CD4-positive, alpha-beta memory T cell (primary cell): ENCODE results near the gene EXOC6B. TPM values are rescaled to one million over a fixed set of nuclear protein-coding genes. Genes with fewer than 3 reads are reported as not detected.

Source experiments
- CTCF ChIA-PET: fragments of 350-600 bp; sonication (Branson Sonifier 250); formaldehyde crosslinking; loops from one replicate; lab custom pipeline; 2021; ENCODE audit warnings: inconsistent platforms; ENCODE audit not compliant: partially characterized antibody; lab: Charles Lee
- POLR2A ChIA-PET: fragments of 350-600 bp; sonication (Branson Sonifier 250); formaldehyde crosslinking; loops from one replicate; lab custom pipeline; 2021; ENCODE audit not compliant: partially characterized antibody; lab: Charles Lee
- DNase-seq, 5 donors: peaks; one replicate each; pipeline versions ENCODE4 v3.0.0 to v3.0.0-alpha.2; 2020 to 2022; ENCODE audit warnings: mixed read lengths in 1 of 5
- H3K27ac ChIP-seq: one replicate; pipeline ENCODE4 v1.7.0; 2013; ENCODE audit warnings: low read depth, low read length
- H3K27me3 ChIP-seq: 2 replicates; pipeline ENCODE4 v1.7.0; 2013; ENCODE audit warnings: mild to moderate bottlenecking, low read length, moderate library complexity; ENCODE audit not compliant: insufficient read depth
- H3K36me3 ChIP-seq: 2 replicates; pipeline ENCODE4 v1.7.0; 2013; ENCODE audit warnings: mild to moderate bottlenecking, low read length, moderate library complexity; ENCODE audit not compliant: insufficient read depth
- H3K4me1 ChIP-seq: 2 replicates; pipeline ENCODE4 v1.7.0; 2013; ENCODE audit warnings: mild to moderate bottlenecking, low read length, moderate library complexity; ENCODE audit not compliant: insufficient read depth
- H3K4me3 ChIP-seq, 2 donors: one replicate each; pipeline ENCODE4 v1.7.0; 2013; ENCODE audit warnings: low read length in 2 of 2, mild to moderate bottlenecking in 1 of 2
- H3K9me3 ChIP-seq, 2 donors: one replicate each; pipeline ENCODE4 v1.7.0; 2013; ENCODE audit warnings: low read length in 2 of 2, control low read depth in 1 of 2; ENCODE audit not compliant: control insufficient read depth in 1 of 2
- H3K27ac Mint-ChIP-seq, 7 donors: one replicate each; pipeline ENCODE4 v1.8.0; 2020 to 2021; ENCODE audit warnings: mixed read lengths in 7 of 7, mild to moderate bottlenecking in 6 of 7, inconsistent platforms in 3 of 7, moderate library complexity in 3 of 7
- H3K27me3 Mint-ChIP-seq, 2 donors: one replicate each; pipeline ENCODE4 v1.8.0; 2020 to 2021; ENCODE audit warnings: mixed read lengths in 2 of 2
- H3K36me3 Mint-ChIP-seq, 2 donors: one replicate each; pipeline ENCODE4 v1.8.0; 2020 to 2021; ENCODE audit warnings: mixed read lengths in 2 of 2, inconsistent platforms in 1 of 2, mild to moderate bottlenecking in 1 of 2
- H3K4me1 Mint-ChIP-seq, 4 donors: one replicate each; pipeline ENCODE4 v1.8.0; 2020 to 2021; ENCODE audit warnings: mixed read lengths in 4 of 4, mild to moderate bottlenecking in 1 of 4
- H3K4me3 Mint-ChIP-seq, 8 donors: one replicate each; pipeline ENCODE4 v1.8.0; 2020 to 2021; ENCODE audit warnings: mixed read lengths in 8 of 8, mild to moderate bottlenecking in 7 of 8, moderate library complexity in 6 of 8, inconsistent platforms in 3 of 8
- H3K9me3 Mint-ChIP-seq, 8 donors: one replicate each; pipeline ENCODE4 v1.8.0; 2020 to 2021; ENCODE audit warnings: mixed read lengths in 8 of 8, mild to moderate bottlenecking in 5 of 8, inconsistent platforms in 3 of 8, moderate library complexity in 1 of 8
- intact Hi-C: fragments of 100-400 bp; cut with micrococcal nuclease; formaldehyde crosslinking; loops from one replicate; pipeline ENCODE4 v1.15.1; 2023
- polyA plus RNA-seq, 2 donors: library from polyadenylated mRNA; unstranded; fragments of 300-500 nt; fragmentation: Illumina TruSeq; gene quantifications; one replicate each; pipeline ENCODE4 v1.2.3, GENCODE V29; 2021
- total RNA-seq, 2 experiments: library from RNA; stranded (reverse); gene quantifications; one replicate each; pipeline ENCODE4 v1.2.3, GENCODE V29; 2021

The EXOC6B gene
- total and polyA plus RNA-seq, 4 experiments from 2014 or later = 1.3 to 19.8 (median 10.7) TPM

DNA sequence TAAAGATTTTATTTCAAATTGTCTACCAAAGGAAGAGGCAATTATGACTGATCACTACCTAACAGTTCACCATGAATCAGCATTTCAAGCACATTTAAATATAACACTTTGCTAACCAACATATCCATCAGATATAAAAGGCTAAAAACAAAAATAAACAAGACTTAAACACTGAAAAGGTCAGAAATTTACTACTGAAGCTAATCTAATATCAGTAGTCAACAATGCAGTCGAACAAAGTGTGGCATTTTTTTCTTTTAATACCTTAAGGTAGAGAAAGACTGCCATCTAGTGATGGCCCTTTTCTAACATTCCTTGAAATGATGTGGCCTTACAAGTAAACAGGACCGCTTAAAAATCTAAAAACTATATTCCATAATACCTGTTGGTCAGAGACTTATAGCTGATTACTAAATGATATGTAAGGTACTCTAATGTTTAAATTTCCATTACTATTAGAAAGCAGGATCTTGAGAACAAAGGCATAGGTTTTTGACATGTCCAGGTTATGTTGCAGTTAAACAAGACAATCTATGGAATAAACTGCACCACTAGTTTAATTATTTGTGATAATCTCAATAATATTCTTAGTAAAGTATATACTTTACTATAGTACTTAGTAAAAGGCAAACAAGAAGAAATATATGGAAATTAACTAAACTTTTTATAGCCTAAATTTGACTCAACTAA lies 80.0 kb downstream of the EXOC6B start:
- Mint-ChIP-seq H3K27me3 (no peaks in the 10 kb centered on the region), H3K36me3 (no peaks in the 10 kb centered on the region), H3K27ac (no peak overlapping the region), H3K4me1 (peaks cover 0 to 1% (median 0%) of the 10 kb centered on the region in 4 donors), H3K9me3 (no peaks in the 10 kb centered on the region), H3K4me3 (no peak overlapping the region)
- POLR2A ChIA-PET = no interaction called here
- no peaks in the 10 kb centered on the region for H3K4me1 ChIP-seq
- intact Hi-C loops = loop anchor here (5.0 kb wide), 1 partner anchor 594 kb away; no protein-coding TSS in a partner anchor
- H3K27me3 ChIP-seq = no peaks in the 10 kb centered on the region
- CTCF ChIA-PET = interaction anchor here (0.8 to 3.4 kb wide), 10 partner anchors 8 to 1197 kb away, joined by 3 to 23 read pairs (median 4); no protein-coding TSS in a partner anchor
- H3K4me3 ChIP-seq = no peak overlapping the region
- DNase-seq = peak in 4 of 5 donors; percentile 15 to 22 (median 17)
- H3K36me3 ChIP-seq = no peaks in the 10 kb centered on the region
- H3K9me3 ChIP-seq = no peaks in the 10 kb centered on the region
- H3K27ac ChIP-seq = no peak overlapping the region

DNA sequence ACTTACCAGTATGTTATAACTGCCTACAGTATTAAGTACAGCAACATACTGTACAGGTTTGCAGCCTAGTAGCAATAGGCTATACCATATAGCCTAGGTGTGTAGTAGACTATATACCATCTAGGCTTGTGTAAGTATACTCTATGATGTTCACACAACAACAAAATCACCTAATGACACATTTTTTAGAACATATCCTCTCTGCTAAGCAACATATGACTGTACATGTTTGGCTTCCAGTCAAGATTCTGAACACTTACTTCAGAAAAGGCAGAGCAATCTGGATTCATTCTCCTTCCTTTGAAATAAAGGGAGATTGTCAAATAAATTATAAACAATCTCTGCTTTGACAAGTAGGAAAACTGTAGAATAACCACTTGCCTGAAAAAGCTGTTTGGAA lies 81.8 kb downstream of the EXOC6B start:
- POLR2A ChIA-PET = no interaction called here
- Mint-ChIP-seq H3K27ac (no peak overlapping the region), H3K4me3 (no peak overlapping the region), H3K9me3 (no peaks in the 10 kb centered on the region), H3K27me3 (no peaks in the 10 kb centered on the region), H3K4me1 (peaks cover 0 to 1% (median 0%) of the 10 kb centered on the region in 4 donors), H3K36me3 (no peaks in the 10 kb centered on the region)
- H3K9me3 ChIP-seq = no peaks in the 10 kb centered on the region
- no peaks in the 10 kb centered on the region for H3K4me1 ChIP-seq
- no peak for DNase-seq
- intact Hi-C loops = no loop called here
- no peaks in the 10 kb centered on the region for H3K27me3 ChIP-seq
- no peak overlapping the region for H3K27ac ChIP-seq
- H3K36me3 ChIP-seq = no peaks in the 10 kb centered on the region
- CTCF ChIA-PET = interaction anchor here (3.4 kb wide), 1 partner anchor 820 kb away, joined by 23 read pairs; no protein-coding TSS in a partner anchor
- H3K4me3 ChIP-seq = no peak overlapping the region

DNA sequence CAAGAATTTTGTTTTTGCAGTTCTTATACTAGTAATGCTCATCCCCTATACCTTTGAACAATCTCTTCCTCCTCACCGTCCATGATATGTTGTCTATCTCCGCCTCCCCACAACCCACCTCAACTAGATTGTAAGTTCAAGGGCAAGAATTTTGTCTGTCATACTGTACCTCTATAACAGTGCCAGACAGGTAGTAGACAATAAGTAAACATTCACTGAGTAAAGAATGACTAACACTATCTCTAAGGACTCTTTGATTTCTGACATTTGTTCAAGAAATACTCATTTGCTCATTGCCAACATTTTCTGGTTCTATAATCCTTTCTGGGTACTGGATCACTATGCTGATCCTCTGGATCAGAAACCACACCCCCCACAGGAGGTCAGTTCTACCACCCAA lies 82.4 kb downstream of the EXOC6B start:
- H3K27me3 ChIP-seq = no peaks in the 10 kb centered on the region
- H3K9me3 ChIP-seq = no peaks in the 10 kb centered on the region
- Mint-ChIP-seq H3K27ac (no peak overlapping the region), H3K36me3 (peaks cover 2% of the 10 kb centered on the region in 2 donors), H3K4me3 (no peak overlapping the region), H3K27me3 (no peaks in the 10 kb centered on the region), H3K9me3 (no peaks in the 10 kb centered on the region), H3K4me1 (peaks cover 0 to 1% (median 0%) of the 10 kb centered on the region in 4 donors)
- H3K36me3 ChIP-seq = no peaks in the 10 kb centered on the region
- CTCF ChIA-PET = no interaction called here
- no peak overlapping the region for H3K4me3 ChIP-seq
- no peaks in the 10 kb centered on the region for H3K4me1 ChIP-seq
- no peak overlapping the region for H3K27ac ChIP-seq
- intact Hi-C loops = no loop called here
- DNase-seq = no peak
- POLR2A ChIA-PET = no interaction called here

DNA sequence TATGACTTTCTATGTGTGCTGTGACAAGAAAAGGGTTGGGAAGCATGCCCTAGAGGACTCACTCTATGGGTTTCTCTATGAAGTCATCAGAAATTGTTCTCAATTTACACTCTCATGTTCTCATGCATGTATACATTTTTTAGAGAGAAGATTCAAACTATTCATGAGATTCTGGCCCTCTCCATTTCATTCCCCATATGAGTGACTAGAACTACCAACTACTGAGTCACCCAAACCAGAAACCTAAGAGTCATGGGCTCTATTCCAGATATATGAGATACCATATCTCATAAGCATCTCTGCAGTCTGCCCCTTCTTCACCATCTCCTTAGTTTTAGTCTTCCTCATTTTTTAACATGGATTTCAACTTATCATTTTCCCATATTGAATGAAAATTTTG lies 87.7 kb downstream of the EXOC6B start:
- no peak for DNase-seq
- Mint-ChIP-seq H3K4me1 (peaks cover 0 to 3% (median 0%) of the 10 kb centered on the region in 4 donors), H3K9me3 (no peaks in the 10 kb centered on the region), H3K27me3 (no peaks in the 10 kb centered on the region), H3K36me3 (peaks cover 9 to 16% of the 10 kb centered on the region in 2 donors), H3K4me3 (no peak overlapping the region), H3K27ac (no peak overlapping the region)
- ChIA-PET CTCF (no interaction called here), POLR2A (no interaction called here)
- Histone ChIP-seq H3K27ac (no peak overlapping the region), H3K9me3 (no peaks in the 10 kb centered on the region), H3K27me3 (no peaks in the 10 kb centered on the region), H3K4me3 (no peak overlapping the region), H3K4me1 (no peaks in the 10 kb centered on the region), H3K36me3 (no peaks in the 10 kb centered on the region)
- intact Hi-C loops = no loop called here

DNA sequence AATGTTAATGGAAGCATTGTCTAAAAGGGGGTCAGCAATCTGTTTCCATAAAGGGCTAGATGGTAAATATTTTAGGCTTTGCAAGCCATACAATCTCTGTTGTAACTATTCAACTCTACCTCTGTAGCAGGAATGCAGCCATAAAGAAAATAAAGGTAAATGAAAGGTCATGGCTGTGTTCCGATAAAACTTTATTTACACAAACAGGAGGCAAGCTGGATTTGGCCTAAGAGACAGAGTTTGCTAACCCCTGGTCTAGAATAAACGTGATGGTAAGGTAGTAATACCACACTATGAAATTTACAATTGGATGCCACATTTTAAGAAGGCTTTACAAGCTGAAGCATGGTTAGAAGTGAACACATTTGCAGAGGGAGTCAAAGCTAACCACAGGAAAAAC lies 91.4 kb downstream of the EXOC6B start:
- H3K27ac ChIP-seq = no peak overlapping the region
- no peaks in the 10 kb centered on the region for H3K9me3 Mint-ChIP-seq
- H3K27me3 Mint-ChIP-seq = no peaks in the 10 kb centered on the region
- ChIA-PET CTCF (interaction anchor here (0.7 to 1.2 kb wide), 2 partner anchors 128 to 153 kb away, joined by 3 read pairs; partner anchors contain the start of gene SPR), POLR2A (no interaction called here)
- H3K4me3 ChIP-seq = no peak overlapping the region
- H3K4me1 ChIP-seq = no peaks in the 10 kb centered on the region
- no peak overlapping the region for H3K27ac Mint-ChIP-seq
- no peaks in the 10 kb centered on the region for H3K27me3 ChIP-seq
- no peak overlapping the region for H3K4me3 Mint-ChIP-seq
- DNase-seq = no peak
- peaks cover 13 to 24% of the 10 kb centered on the region in 2 donors for H3K36me3 Mint-ChIP-seq
- no peaks in the 10 kb centered on the region for H3K36me3 ChIP-seq
- H3K9me3 ChIP-seq = no peaks in the 10 kb centered on the region
- intact Hi-C loops = no loop called here
- H3K4me1 Mint-ChIP-seq = peaks cover 0 to 3% (median 0%) of the 10 kb centered on the region in 4 donors

DNA sequence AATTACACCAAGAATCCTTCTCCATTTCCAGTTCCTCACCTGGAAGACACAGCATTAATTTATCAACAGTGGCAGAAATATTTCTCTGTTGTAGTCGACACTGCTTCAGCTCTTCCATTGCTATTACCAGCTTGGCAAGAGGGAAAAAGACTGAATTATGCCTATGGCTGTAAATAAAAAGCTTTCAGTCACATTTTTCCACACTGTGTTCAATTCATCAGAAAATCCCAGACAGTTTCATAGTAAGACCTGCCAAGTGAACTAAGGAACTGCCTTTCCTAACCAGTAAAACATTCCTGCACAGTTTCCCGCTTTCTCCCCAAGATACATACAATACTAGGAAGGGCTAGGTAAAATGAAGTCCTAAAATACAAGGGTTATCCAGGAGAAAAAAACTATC lies 94.7 kb downstream of the EXOC6B start:
- ChIA-PET POLR2A (no interaction called here), CTCF (no interaction called here)
- intact Hi-C loops = no loop called here
- Mint-ChIP-seq H3K27ac (peak overlapping the region in 1 of 7 donors; percentile 16), H3K9me3 (no peaks in the 10 kb centered on the region), H3K4me1 (peaks cover 0 to 3% (median 0%) of the 10 kb centered on the region in 4 donors), H3K4me3 (no peak overlapping the region), H3K36me3 (peaks cover 4 to 9% of the 10 kb centered on the region in 2 donors), H3K27me3 (no peaks in the 10 kb centered on the region)
- DNase-seq = no peak
- H3K4me1 ChIP-seq = no peaks in the 10 kb centered on the region
- no peak overlapping the region for H3K4me3 ChIP-seq
- H3K36me3 ChIP-seq = no peaks in the 10 kb centered on the region
- no peak overlapping the region for H3K27ac ChIP-seq
- H3K27me3 ChIP-seq = no peaks in the 10 kb centered on the region
- H3K9me3 ChIP-seq = no peaks in the 10 kb centered on the region

DNA sequence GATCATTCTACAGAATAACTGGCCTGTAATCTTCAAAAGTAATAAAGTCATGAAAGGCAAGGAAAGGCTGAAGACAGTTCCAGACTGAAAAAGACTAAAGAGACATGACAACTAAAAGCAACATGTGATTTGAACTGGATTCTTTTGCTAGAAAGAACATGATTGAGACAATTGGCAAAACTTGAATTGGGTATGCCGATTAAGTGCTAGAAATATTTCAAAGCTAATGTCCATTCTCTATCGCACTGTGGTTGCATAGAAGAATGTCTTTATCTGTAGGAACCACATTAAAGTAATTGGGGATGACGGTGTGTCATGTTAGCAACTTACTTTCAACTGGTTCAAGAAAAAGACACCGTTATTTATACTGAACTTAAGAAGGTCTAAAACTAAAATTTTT lies 98.5 kb downstream of the EXOC6B start:
- CTCF ChIA-PET = no interaction called here
- Mint-ChIP-seq H3K9me3 (no peaks in the 10 kb centered on the region), H3K27me3 (no peaks in the 10 kb centered on the region), H3K4me1 (peaks cover 0 to 1% (median 0%) of the 10 kb centered on the region in 4 donors), H3K27ac (no peak overlapping the region), H3K36me3 (peaks cover 4 to 9% of the 10 kb centered on the region in 2 donors), H3K4me3 (no peak overlapping the region)
- Histone ChIP-seq H3K27me3 (no peaks in the 10 kb centered on the region), H3K4me1 (no peaks in the 10 kb centered on the region), H3K36me3 (no peaks in the 10 kb centered on the region), H3K4me3 (no peak overlapping the region), H3K27ac (no peak overlapping the region), H3K9me3 (no peaks in the 10 kb centered on the region)
- POLR2A ChIA-PET = no interaction called here
- DNase-seq = no peak
- intact Hi-C loops = no loop called here
